Heart left ventricle (tissue), 16 donors: ENCODE data around the gene LMF1. TPM values are rescaled to one million over a fixed set of nuclear protein-coding genes. Genes with fewer than 3 reads are reported as not detected.
A peak's percentile ranks its signal among the peaks of the same experiment; 100 is the strongest.

Experiments used
- ATAC-seq, 4 donors: fragments of 200-7000 bp; cut with Tn5 transposase; one replicate each; pipeline ENCODE4 v1.9.1; 2020 to 2022; ENCODE audit warnings: moderate library complexity in 4 of 4, mild to moderate bottlenecking in 3 of 4, moderate number of reproducible peaks in 1 of 4
- DNase-seq, 5 donors: peaks; one replicate each; pipeline ENCODE4 v3.0.0-alpha.2; 2020
- H3K27ac ChIP-seq, 12 donors: fragments of 200-600 bp; sonication (generic) in 4 of 12; one replicate each; pipeline versions ENCODE4 v1.5.0 to v1.8.0; 2016 to 2022; ENCODE audit warnings: mild to moderate bottlenecking in 2 of 12
- H3K27me3 ChIP-seq, 9 donors: fragments of 200-600 bp; sonication (generic) in 2 of 9; one replicate each; pipeline versions ENCODE4 v1.5.1 to v1.8.0; 2016 to 2022; ENCODE audit warnings: mild to moderate bottlenecking in 3 of 9
- H3K36me3 ChIP-seq, 9 donors: fragments of 200-600 bp; sonication (generic) in 2 of 9; one replicate each; pipeline versions ENCODE4 v1.5.0 to v1.8.0; 2018 to 2022; ENCODE audit warnings: mild to moderate bottlenecking in 2 of 9
- H3K4me1 ChIP-seq, 12 donors: fragments of 200-600 bp; sonication (generic) in 4 of 12; one replicate each; pipeline versions ENCODE4 v1.5.0 to v1.8.0; 2016 to 2022; ENCODE audit warnings: mild to moderate bottlenecking in 3 of 12
- H3K4me3 ChIP-seq, 12 donors: fragments of 200-600 bp; sonication (generic) in 4 of 12; one replicate each; pipeline versions ENCODE4 v1.5.0 to v1.8.0; 2017 to 2022; ENCODE audit warnings: mild to moderate bottlenecking in 9 of 12, moderate library complexity in 4 of 12
- H3K9me3 ChIP-seq, 12 donors: fragments of 200-600 bp; sonication (generic) in 4 of 12; one replicate each; pipeline versions ENCODE4 v1.5.0 to v1.8.0; 2016 to 2022; ENCODE audit warnings: mild to moderate bottlenecking in 1 of 12
- POLR2A ChIP-seq, 2 donors: fragments of 450-650 bp; IDR thresholded peaks; one replicate each; pipeline ENCODE4 v1.6.1; 2017; ENCODE audit warnings: antibody characterized with exemption in 2 of 2, mild to moderate bottlenecking in 2 of 2, moderate library complexity in 2 of 2
- WGBS, 4 donors: extraction: QIAGEN DNeasy Blood & Tissue Kit in 2 of 4; methylation state at CpG; one replicate each; pipeline versions ENCODE4 v1.1.5 to v1.1.7; 2013 to 2018; 5-methylcytosine and 5-hydroxymethylcytosine counted together
- intact Hi-C, 10 donors: fragments of 100-400 bp; cut with DNase I; formaldehyde crosslinking; loops; one replicate each; pipeline versions ENCODE4 v1.11.1 to v1.14.2; 2022
- polyA plus RNA-seq, 2 donors: library from polyadenylated mRNA; stranded (reverse); fragments of 200-250 nt; gene quantifications; one replicate each; pipeline ENCODE4 v1.2.3, GENCODE V29; 2013
- total RNA-seq, 9 donors: library from RNA; depleted of rRNA in 2 of 9; stranded (reverse); fragments of >200 nt in 2 of 9; fragmentation: NEBNext Ultra II Directional in 3 of 9; extraction: Animal tissue kit (Norgen Biotek cat#: 25700) in 3 of 9; gene quantifications; one replicate each; pipeline versions ENCODE4 v1.1.0 to v1.2.4, GENCODE V29; 2016 to 2023
- TF ChIP-seq, protein P1 (sequence below), 12 donors: fragments of 200-600 bp; sonication (generic) in 4 of 12; IDR thresholded peaks; one replicate each; pipeline versions ENCODE4 v1.5.0 to v1.8.0; 2018 to 2022; ENCODE audit warnings: antibody characterized with exemption in 12 of 12, mild to moderate bottlenecking in 5 of 12
- donor health status: ischemic (EF 13 %, LVEDD 7.1; RV severe dilation, severe dysfunction).
- donor health status: healthy with polysubstance abuse.
- donor health status: DM: no; HTN: yes; CAD: no.
- donor health status: DM: no; HTN: no; CAD: no.
- donor health status: ischemic (EF 25% LVEDD 6.9; RV normal size, moderate dysfunction).
- donor health status: ischemic (EF 25% LVEDD 5.7; RV mildly dilated, moderate dysfunction).
- donor health status: healthy.
- donor health status: DM: yes; HTN: yes; CAD: no.
- donor health status: ischemic (EF 35%, LVEDD 5.7; RV mildly dilated, moderate dysfunction).
- donor health status: nonischemic (EF 11% LVEDD 7.7; RV severe dilation, severe dysfunction).
- donor health status: DM: yes; HTN: yes; CAD: no.
- donor health status: PGD.
- donor health status: ischemic (EF 29% LVEDD 5.4; RV normal size, mild dysfunction).
- donor health status: nonischemic (EF 23%, LVEDD 6.1; RV moderate dilation, normal function).

Gene LMF1
- total and polyA plus RNA-seq, 11 donors: 4.3 to 19.2 (median 7.1) TPM

- Histone ChIP-seq H3K9me3 (peaks cover 0 to 15% (median 6%) of the 10 kb centered on the region in 12 donors), H3K4me1 (no peaks in the 10 kb centered on the region), H3K27me3 (no peaks in the 10 kb centered on the region), H3K4me3 (no peak overlapping the region), H3K27ac (no peak overlapping the region), H3K36me3 (peaks cover 0 to 31% (median 5%) of the 10 kb centered on the region in 9 donors)
- DNase-seq (peak in 2 of 5 donors; percentile 22 to 43), ATAC-seq (no peak)
- 84 to 86% (median 85%) methylated on average over 20 of the region's 20 CpGs for WGBS, 4 donors
- intact Hi-C loops: no loop called here
- no peak for TF ChIP-seq POLR2A (IDR thresholded peaks at IDR 0.05)
- TF ChIP-seq, protein P1, sequence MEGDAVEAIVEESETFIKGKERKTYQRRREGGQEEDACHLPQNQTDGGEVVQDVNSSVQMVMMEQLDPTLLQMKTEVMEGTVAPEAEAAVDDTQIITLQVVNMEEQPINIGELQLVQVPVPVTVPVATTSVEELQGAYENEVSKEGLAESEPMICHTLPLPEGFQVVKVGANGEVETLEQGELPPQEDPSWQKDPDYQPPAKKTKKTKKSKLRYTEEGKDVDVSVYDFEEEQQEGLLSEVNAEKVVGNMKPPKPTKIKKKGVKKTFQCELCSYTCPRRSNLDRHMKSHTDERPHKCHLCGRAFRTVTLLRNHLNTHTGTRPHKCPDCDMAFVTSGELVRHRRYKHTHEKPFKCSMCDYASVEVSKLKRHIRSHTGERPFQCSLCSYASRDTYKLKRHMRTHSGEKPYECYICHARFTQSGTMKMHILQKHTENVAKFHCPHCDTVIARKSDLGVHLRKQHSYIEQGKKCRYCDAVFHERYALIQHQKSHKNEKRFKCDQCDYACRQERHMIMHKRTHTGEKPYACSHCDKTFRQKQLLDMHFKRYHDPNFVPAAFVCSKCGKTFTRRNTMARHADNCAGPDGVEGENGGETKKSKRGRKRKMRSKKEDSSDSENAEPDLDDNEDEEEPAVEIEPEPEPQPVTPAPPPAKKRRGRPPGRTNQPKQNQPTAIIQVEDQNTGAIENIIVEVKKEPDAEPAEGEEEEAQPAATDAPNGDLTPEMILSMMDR (IDR thresholded peaks at IDR 0.05): no peak
These were observed 60.6 kb downstream of the LMF1 start for GRCh38 chr16:910181-910580.

DNA sequence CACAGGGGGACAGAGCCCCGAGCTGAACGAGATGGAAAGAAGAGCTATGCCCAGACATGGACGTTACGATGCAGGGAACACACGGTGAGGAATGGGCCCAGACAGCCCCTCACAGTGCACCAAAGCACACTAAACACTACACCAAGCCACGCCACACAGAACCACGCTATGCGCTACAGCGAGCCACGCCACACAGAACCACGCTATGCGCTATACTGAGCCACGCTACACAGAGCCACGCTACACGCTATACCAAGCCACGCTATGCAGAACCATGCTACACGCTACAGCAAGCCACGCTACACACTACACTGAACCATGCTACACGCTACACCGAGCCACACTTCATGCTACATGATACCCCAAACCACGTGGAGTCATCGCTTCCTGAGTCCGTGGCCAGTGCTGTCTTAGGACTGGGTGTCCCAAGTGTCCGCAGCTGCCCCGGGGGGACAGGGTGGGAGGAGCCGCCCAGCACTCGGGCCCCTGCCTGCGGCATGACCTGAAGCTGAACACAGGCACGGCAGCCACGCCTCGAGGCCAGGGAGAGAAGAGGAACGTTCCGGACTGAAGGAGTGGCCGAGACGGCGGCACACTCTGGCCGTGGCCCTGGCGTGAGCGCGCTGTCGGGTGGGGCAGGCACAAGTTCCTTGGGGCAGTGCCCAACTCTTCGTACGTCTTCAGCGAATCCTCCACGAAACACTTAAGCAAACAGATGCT is 61.3 kb downstream of the LMF1 start:
- no peak for TF ChIP-seq POLR2A (IDR thresholded peaks at IDR 0.05)
- TF ChIP-seq, protein P1 (IDR thresholded peaks at IDR 0.05): no peak
- intact Hi-C loops: no loop called here
- Histone ChIP-seq H3K27ac (no peak overlapping the region), H3K4me3 (no peak overlapping the region), H3K27me3 (no peaks in the 10 kb centered on the region), H3K36me3 (peaks cover 0 to 31% (median 5%) of the 10 kb centered on the region in 9 donors), H3K4me1 (no peaks in the 10 kb centered on the region), H3K9me3 (peaks cover 0 to 15% (median 6%) of the 10 kb centered on the region in 12 donors)
- 96 to 98% (median 96%) methylated on average over 44 to 45 of the region's 45 CpGs for WGBS, 4 donors
- ATAC-seq (peak in 1 of 4 donors; percentile 18), DNase-seq (peak in 2 of 5 donors; percentile 21 to 40)

- TF ChIP-seq POLR2A (IDR thresholded peaks at IDR 0.05): no peak
- TF ChIP-seq, protein P1 (IDR thresholded peaks at IDR 0.05): no peak
- ATAC-seq (no peak), DNase-seq (peak in 3 of 5 donors; percentile 20 to 42 (median 23))
- Histone ChIP-seq H3K9me3 (peaks cover 0 to 15% (median 6%) of the 10 kb centered on the region in 12 donors), H3K4me1 (no peaks in the 10 kb centered on the region), H3K27me3 (no peaks in the 10 kb centered on the region), H3K36me3 (peaks cover 0 to 31% (median 5%) of the 10 kb centered on the region in 9 donors), H3K27ac (no peak overlapping the region), H3K4me3 (no peak overlapping the region)
- 93 to 95% (median 94%) methylated on average over 9 to 15 of the region's 15 CpGs for whole genome bisulfite sequencing, 4 donors
- intact Hi-C loops: no loop called here
These were observed 62.1 kb downstream of the LMF1 start for GRCh38 chr16:908526-909155.

DNA sequence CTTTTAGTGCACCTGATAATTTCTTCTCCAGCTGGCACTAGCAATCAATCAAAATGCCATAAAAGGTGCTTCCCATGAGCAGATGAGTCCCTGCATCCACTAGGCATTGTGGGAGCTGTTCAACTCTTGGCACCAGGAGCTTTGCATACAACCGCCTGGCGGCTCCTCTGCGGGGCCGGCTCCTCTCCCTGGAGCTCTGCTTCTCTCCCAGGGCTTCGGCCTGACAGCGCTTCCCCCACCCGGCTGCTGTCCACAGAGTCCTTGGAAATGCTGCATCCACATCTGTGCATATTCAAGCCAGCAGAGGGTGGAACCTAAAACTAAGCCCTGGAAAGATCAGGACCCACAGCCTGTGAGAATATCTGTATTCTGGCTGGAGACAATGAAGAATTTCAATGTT is 62.9 kb downstream of the LMF1 start:
- peaks cover 0 to 15% (median 6%) of the 10 kb centered on the region in 12 donors for H3K9me3 ChIP-seq
- H3K4me1 ChIP-seq: no peaks in the 10 kb centered on the region
- TF ChIP-seq POLR2A (IDR thresholded peaks at IDR 0.05): no peak
- TF ChIP-seq, protein P1 (IDR thresholded peaks at IDR 0.05): no peak
- no peak overlapping the region for H3K4me3 ChIP-seq
- intact Hi-C loops: no loop called here
- no peak for ATAC-seq
- peaks cover 0 to 31% (median 5%) of the 10 kb centered on the region in 9 donors for H3K36me3 ChIP-seq
- DNase-seq: peak in 1 of 5 donors; percentile 22
- H3K27me3 ChIP-seq: no peaks in the 10 kb centered on the region
- 91 to 100% (median 99%) methylated on average over 2 to 7 of the region's 7 CpGs for WGBS, 4 donors
- H3K27ac ChIP-seq: no peak overlapping the region
